SK-N-DZ (cell line): ENCODE data around the gene MYO1C. TPM values are rescaled to one million over a fixed set of nuclear protein-coding genes. Genes with fewer than 3 reads are reported as not detected.
"Not testable (repeated sequence)": the region's sequence is repeated elsewhere in the genome, so short reads cannot be mapped to it uniquely, and the experiment has no call there.

ENCODE experiments used
- DNase-seq: peaks from one replicate; pipeline ENCODE4 v3.0.0-alpha.2; 2015; ENCODE audit warnings: low spot score
- polyA plus RNA-seq, 2 experiments: library from polyadenylated mRNA; depleted of rRNA; stranded (reverse); fragments of >200 nt; gene quantifications; 2 replicates each; pipeline ENCODE4 v1.2.3, GENCODE V29; 2014

The MYO1C gene, protein sequence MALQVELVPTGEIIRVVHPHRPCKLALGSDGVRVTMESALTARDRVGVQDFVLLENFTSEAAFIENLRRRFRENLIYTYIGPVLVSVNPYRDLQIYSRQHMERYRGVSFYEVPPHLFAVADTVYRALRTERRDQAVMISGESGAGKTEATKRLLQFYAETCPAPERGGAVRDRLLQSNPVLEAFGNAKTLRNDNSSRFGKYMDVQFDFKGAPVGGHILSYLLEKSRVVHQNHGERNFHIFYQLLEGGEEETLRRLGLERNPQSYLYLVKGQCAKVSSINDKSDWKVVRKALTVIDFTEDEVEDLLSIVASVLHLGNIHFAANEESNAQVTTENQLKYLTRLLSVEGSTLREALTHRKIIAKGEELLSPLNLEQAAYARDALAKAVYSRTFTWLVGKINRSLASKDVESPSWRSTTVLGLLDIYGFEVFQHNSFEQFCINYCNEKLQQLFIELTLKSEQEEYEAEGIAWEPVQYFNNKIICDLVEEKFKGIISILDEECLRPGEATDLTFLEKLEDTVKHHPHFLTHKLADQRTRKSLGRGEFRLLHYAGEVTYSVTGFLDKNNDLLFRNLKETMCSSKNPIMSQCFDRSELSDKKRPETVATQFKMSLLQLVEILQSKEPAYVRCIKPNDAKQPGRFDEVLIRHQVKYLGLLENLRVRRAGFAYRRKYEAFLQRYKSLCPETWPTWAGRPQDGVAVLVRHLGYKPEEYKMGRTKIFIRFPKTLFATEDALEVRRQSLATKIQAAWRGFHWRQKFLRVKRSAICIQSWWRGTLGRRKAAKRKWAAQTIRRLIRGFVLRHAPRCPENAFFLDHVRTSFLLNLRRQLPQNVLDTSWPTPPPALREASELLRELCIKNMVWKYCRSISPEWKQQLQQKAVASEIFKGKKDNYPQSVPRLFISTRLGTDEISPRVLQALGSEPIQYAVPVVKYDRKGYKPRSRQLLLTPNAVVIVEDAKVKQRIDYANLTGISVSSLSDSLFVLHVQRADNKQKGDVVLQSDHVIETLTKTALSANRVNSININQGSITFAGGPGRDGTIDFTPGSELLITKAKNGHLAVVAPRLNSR
- polyA plus RNA-seq (2014; cell fraction: cytosol; rRNA removed): 12.5 and 14.0 TPM in 2 replicates
- 17.3 and 17.7 TPM in 2 replicates for polyA plus RNA-seq (2014; cell fraction: nucleus; rRNA removed)

DNA sequence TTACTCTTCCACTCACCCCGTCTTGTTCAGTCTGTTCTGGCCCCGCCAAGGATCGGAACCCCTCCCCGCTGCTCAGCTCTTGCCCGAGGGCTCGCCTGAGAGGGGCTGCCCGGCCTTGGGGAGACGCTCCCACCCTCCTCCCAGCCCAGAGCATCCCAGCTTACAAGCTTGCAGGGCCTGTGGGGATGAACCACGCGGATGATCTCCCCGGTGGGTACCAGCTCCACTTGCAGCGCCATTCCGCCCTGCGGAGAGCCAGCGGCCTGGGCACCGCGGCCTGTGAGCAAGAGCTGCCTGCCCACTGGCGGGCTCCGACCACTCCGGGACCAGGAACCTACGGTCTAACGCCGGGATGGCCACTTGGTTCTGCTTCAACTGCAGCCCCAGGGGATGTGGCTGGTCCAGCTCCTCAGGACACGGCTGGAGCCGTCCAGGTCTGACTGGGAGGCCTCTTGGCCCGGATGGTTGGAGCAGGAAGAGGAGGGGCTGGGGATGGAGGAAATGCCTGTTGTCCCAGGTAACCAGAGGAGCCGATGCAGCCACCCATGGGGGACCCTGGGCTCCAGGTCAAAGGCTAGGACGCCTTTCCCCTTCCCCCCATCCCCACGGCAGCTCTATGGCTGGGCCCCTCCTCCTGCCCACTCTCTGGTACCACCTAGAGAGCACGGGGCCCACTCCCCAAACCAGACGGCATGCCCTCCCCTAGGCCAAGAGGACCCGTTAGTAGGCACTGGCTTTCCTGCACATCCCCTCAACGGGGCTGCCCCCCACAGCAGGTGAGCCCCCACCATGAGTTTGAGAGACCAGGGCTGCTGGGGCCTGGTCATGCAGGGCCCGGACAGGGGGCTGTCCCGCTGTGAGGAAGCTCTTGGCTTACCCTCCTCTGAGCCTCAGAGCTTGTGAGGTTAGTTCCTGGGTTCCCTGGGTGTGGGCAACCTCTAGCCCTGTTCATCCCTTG lies at the start of gene MYO1C:
TSS of gene MYO1C (minus strand) at position 438 of the 958 bp plus-strand sequence. CDS start at position 239, 199 bp downstream.
- no peak for DNase-seq

DNA sequence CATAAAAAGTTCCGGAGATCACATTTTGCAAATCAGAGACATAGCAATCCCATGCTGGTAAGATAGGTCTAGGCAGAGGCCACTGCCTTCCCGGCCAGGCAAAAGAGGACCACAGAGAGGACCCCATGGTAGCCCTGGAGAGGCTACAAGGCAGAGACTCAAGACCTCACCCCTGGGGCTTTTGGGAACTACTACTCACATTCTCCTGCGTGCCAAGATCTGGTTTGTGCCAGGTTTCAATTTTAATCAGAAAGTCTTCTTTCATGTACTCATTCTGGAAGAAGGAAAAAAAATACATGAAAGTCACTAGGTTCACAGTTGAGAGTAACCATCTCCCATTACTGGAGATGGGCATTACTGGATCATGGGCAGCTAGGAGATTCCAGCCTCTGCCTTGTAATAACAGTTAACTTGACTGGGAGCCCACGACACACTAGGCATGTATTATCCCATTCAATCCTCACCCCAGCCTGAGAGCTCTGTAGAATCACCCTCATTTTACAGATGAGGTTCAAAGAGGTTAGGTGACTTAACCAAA lies 49.0 kb upstream of the MYO1C start:
- no peak for DNase-seq

DNA sequence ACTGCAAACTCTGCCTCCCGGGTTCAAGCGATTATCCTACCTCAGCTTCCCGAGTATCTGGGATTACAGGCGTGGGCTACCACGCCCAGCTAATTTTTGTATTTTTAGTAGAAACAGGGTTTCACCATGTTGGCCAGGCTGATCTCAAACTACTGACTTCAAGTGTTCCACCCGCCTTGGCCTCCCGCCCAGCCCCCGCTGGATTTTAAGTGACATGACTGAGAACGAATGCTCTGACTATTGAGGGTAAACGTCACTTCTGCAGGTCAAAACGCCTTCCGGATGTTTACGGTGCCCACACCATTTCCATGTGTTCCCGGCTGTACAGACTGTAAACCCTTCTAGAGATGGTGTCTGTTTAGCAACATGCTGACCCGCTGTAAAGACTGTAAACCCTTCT lies 47.3 kb upstream of the MYO1C start:
- no peak for DNase-seq

DNA sequence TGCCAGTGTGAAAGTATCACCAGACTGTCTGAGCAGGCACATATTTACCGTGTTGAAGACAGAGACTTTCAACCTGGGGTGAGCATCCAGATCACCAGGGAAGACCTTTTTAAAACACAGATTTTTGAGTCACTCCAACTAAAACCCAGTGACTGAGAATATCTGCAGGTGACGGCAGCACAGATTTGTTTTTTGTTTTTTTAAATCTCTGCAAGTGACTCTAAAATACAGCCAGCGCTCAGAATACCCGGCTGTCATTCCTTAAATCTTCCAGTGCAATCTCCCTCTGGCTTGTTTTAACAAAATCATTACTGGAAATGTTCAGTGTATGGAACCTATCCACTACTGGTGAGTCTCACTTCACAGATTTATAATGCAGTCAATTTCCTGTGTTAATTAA lies 43.3 kb upstream of the MYO1C start:
- DNase-seq: no peak

DNA sequence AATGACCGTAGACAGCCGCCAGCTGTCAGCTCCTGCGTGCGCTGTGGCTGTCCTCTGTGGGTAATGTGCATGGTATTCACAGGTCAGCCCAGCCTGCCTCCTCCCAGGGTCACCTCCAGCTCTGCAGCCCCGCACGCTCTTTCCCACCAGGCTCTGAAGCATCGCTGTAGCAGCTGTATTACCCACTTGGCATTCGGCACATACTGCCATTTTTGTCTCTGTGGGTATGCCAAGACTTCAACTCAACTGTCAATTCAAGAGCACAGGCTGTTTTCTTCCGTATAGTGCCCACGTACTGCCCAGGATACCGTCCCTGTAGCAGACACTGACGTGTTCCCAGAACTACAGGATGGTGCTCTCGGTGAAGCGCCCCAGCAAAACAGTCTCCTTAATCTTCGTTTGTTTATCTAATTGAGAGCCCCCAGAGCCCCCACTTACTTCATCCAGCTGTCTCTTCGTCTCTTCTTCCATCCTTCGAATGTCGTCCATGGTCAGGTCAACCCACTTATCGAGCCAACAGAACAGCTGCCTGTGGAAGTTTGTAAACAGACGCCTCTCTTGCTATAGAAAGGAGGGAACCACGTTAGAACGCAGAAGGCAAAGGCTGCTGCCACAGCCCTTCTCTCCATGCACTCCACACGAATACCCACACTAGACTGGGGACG lies 41.3 kb upstream of the MYO1C start:
- no peak for DNase-seq

DNA sequence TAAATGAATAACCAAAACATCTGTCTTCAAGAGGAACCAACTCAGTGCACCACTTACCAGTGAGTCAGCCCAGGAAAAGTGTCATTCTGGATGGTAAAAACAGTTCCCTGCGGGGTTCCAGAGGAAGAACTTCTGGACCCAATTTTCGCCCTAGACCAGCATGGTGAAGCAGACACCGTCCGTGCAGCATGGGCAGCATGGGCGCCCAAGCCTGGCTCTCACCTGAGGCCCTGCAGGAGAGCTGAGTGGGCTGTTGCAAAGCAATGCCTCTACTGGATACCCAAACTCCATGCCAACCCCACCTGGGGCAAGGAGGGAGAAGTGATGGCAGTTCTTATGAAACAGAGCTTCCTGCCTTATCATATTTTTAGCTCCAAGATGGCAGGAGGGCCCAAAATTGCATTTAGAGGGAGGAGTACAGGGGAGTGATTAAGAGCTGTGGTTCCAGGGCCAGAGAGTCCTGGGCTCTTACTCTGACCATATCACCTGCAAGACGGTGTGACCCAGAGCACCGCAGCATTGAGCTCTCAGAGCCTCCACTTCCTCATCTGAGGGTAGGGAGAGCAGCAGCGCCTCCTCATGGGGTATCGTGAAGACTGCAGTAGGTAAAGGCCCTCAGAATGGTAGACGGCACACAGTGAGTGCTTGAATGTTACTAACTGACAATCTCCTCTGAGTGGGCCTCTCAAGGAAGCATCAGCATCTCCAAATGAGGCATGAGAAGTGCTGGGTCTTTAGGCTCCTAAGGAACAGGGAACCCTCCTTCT lies 40.5 kb upstream of the MYO1C start:
- DNase-seq: peak; percentile 32

DNA sequence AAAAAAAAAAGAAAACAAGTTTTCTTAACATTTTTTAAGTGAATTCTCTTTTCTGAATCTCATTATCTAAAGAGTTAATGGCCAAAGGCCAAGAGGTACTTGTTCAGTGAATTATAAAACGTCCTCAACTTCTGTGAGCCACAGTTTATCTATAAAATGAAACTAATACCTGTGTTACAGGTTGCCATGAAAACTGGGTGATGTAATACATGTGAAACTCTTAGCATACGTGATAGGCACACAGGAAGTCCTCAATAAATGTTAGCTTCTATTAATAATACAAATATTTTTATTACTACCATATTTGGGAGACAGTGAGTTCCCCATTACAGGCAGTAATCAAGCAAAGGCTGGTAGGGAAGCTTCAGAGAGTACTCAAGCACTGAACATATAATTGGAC lies 37.4 kb upstream of the MYO1C start:
- no peak for DNase-seq

DNA sequence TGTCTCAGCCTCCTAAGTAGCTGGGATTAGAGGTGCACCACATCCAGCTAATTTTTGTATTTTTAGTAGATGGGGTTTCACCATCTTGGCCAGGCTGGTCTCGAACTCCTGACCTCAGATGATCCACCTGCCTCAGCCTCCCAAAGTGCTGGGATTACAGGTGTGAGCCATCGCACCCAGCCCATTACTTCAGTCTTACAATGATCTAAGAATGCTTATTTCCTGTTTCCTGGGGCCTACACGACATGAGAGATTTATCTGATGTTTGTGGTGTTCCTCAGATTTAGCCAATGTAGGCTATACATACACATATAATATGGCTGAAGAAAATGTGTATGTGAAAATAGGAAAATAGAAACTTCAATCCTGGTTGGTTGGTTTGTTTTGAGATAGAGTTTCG lies 34.4 kb upstream of the MYO1C start:
- not testable (repeated sequence) for DNase-seq

DNA sequence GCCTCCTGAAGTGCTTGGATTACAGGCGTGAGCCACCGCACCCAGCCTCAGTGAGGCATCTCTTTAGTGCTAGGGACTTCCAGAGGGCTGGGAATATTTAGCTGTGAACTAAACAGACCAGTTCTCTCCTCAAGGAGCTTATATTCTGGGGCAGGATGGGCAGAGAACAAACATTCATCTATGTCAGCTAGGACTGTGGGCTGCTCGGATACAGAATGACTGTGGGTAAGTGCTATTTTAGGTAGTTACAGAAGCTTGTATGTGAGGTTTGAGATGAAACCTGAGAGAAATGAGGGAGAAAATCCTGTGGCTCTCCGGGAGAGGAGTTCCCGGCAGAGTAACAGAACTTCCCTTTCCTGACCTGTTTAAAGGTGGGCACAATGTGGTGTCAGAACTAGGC lies 30.1 kb upstream of the MYO1C start:
- DNase-seq: no peak

DNA sequence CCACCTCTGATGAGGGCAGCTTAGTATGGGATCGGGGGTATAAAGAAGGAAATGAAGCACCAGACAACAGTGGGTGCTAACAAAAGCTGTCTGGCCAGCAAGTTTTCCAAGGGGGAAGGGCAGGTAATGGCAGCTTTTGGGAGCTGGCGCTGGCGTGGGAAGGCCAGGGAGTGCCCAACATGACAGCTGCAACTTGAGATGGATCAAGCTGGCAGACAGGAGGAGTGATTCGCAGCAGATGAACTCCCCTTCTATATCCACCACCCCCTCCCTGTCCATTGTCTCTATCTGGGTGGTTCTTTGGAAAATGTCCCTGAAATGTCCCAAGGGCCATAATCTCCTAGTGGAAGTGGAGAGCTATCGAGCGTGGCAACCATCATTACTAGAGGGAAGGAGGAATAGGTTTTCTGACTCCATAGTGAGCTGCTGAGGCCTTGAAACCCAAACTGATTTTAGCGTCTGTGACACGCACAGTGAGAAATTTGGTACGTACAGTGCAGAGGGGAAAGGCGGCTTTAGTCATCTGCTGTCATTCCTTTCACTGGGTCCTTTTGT lies 28.7 kb upstream of the MYO1C start:
- DNase-seq: no peak

DNA sequence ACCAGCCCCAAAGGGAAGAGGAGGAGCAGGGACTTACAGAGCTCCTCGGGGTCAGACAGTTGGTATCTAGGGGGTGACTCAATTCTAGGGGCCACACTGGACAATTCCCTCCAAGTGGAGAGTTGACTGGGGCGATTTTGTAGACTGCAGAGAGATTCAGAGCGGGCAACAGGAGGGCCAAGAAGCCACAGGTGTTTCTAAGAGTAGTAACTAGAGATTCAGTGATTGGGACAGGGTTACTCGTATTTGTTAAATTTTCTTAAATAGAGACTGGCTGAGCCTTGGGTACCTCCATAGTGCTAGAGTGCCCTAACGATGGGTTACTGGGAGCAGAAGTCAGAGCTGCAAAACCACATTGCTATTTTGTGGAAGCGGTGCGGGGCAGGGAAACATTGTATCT lies 27.2 kb upstream of the MYO1C start:
- DNase-seq: no peak

DNA sequence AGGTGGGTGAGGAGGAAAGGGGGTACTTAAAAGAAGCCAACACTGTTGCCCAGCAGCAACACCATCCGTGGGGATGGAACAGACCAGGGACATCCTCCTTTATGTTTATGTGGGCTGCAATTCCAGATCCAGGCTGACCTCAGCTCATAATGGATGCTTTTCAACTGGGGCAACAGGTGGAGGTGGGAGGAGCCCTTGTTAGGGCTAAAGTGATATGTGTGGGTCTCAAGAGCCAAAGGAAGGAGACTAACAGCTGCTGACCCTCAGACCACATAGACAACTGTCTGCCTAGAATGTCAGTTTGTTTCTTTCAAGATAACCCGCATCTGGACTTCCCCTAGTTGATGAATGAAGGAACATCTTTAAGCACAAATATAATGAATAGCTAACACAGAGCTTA lies 25.9 kb upstream of the MYO1C start:
- DNase-seq: no peak

DNA sequence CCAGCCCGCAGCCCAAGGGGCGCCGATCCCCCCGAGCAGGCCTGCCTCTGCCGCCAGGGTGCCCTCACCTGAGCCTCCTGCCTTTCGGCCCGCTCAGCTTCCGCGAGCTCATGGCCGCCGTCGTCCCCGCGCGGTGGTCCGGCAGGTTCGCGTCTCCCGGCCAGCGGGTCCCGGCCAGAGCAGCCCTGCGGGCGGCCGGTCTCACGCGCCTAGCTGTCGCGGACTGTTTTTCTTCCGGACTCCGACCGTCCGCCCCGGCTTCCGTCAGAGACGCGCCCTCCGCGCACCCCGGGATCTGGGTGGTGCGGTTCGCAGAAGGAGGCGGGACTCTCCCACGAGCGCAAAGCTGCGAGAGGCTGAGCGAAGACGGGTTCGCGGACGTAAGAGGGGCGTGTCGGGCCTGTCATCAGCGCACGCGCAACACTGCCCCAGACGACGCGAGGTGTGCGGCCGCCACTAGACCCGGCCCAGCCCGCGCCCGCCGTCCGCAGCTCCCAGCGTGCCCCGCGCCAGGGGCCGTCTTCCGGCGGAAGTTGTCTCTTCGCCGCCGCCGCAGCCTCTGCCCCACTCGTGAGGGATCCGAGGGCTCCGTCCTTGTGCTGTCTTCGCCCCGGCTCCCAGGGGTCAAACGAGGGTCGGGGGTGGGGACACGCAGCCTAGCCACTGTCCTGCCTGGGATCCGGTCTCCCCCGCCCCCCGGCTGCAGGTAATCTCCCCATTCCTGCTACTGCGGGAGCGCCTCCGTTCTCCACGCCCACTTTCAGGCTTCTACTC lies 24.1 kb upstream of the MYO1C start, which contains the start of gene INPP5K:
TSS of gene INPP5K (minus strand) at position 225 of the 774 bp plus-strand sequence. CDS start at position 112, 113 bp downstream.
- peak; percentile 97 for DNase-seq

DNA sequence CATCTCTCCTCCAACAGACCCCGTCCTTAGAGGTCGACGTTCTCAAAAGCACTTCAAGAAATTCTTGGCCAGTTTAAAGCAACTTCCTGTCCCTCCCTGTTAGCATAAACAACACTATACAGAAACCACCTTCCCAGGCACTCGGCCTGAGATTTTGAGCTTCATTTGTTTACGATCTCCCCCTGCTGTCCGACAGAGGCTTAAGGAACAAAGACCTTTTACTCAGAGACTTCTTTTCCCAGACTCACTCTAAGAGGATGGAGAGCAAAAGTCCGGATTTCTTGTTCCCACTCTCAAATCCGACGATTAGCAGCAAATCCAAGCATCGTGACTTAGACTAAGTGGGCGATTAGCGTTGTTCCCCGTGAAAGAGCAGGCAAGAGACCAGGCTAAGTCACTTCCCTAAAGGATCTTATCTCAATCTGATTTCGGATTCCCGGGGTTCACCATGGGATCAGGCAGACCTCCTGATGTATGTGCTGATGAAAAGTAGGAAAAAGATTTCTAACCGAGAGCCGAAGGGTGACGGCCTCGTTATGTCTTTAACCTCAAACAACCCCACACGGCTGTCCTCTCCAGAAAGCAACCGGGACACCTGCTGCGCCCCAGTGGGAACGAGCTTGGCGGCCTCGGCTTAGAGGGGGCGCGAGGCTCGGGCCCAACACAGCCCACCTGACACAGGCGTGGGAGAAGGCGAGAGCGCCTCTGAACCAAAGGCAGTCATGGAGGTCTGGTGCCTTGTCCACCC lies 23.3 kb upstream of the MYO1C start:
- DNase-seq: peak; percentile 75

DNA sequence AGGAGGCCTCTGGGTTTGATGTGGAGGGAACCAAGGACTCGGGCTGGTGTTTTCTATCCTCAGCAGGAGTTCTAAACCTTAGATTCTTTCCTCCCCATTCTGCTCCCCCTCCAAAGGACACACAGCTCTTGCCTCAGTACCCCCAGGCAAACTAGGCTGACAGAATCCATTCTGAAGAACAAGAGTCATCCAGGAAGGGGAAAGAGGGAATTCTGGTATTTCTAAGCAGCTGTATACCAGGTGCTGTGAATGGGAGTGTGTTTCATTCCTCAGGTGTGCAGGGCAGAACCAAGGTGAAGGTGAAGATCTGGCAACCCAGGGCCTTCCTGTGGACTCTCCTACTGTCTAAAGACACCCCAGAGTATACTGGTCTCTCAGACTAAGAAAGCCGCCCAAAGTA lies 19.9 kb upstream of the MYO1C start:
- DNase-seq: no peak

DNA sequence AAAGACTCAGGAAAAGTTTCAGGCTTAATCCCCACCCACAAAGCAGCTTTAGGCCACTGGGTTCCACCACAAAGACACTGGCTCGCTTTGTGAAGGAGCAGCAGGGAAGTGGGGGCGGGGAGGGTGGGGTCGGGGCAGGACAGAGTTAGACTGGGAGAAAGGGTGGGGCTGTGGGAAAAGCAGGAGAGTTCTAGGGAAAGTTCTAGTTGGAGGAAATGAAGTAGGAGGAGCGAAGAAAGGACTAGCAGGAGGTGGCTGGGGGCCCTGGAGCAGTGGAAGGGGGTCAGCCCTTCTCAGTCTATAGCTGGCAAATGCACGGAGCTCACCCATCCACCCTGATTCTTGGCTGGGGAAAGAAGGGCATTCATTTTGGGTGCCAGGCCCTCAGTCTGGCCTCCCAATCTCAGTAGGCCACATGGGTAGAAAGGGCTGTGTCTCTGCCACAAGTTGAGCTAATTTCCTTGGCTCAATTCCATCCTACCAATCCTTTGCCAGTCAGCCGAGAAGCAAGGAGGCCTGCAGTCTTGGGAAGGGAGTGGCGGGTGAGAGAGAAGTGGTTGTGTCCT lies 19.4 kb upstream of the MYO1C start:
- no peak for DNase-seq

DNA sequence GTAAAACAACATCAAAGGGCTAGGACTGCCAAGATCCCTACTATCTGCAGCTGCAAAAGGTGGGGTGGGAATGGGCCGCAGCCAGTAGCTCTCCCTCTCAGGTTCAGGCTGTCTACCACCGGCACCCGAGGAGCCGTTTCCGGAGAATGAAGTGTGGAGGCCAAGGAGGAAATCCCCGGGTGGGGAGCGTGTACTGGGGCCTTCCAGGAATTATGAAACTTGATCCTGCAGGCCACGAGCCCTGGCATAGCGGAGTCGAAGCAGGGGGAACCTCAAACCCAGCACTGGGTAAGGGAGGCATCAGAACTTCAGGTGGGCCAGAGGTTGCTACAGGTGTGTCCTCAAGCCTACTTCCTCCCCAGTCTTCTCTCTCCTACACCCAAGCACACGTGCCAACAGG lies 18.8 kb upstream of the MYO1C start:
- no peak for DNase-seq
